ENCODE data around the gene DARS1. TPM values are rescaled to one million over a fixed set of nuclear protein-coding genes. Genes with fewer than 3 reads are reported as not detected.

Gene DARS1
- polyA plus RNA-seq, 1 of the 3 experiments (the other 2 are of a cell fraction): 52.2 TPM

GRCh38 chr2:135935914-135936313 is 49.5 kb downstream of the DARS1 start:
- no peaks in the 10 kb centered on the region for H3F3A ChIP-seq (replicated peaks; ENCODE audit: insufficient read depth)
- no peaks in the 10 kb centered on the region for H3K9me3 ChIP-seq
- H3K4me3 ChIP-seq (ENCODE audit: low read depth in 2 of 2, low read length in 1 of 2): no peak overlapping the region
- POLR2A ChIA-PET: interaction anchor here (0.7 kb wide), 1 partner anchor 193 kb away, joined by 5 read pairs; no protein-coding TSS in a partner anchor
- no peak overlapping the region for H3K4me2 ChIP-seq
- H3K9me2 ChIP-seq: no peaks in the 10 kb centered on the region
- H3K36me3 ChIP-seq (replicated peaks in 1 of 2; ENCODE audit: control insufficient read depth in 1 of 2, insufficient read depth in 2 of 2, low read length in 1 of 2): peaks cover 23% of the 10 kb centered on the region in 2 experiments
- H3K79me2 ChIP-seq (ENCODE audit: insufficient read depth): peaks cover 43% of the 10 kb centered on the region; the same call in 1 of the 2 replicates
- DNase-seq: no peak
- H3K4me1 ChIP-seq (ENCODE audit: control insufficient read depth in 1 of 2, insufficient read depth in 2 of 2, low read depth in 1 of 2, low read length in 1 of 2): no peaks in the 10 kb centered on the region
- no peak overlapping the region for H3K27ac ChIP-seq (ENCODE audit: low read depth in 2 of 2, low read length in 1 of 2)
- H3K9ac ChIP-seq: no peak overlapping the region
- CTCF ChIA-PET: interaction anchor here (0.9 to 2.2 kb wide), 2 partner anchors 22 to 69 kb away, joined by 3 to 7 read pairs; no protein-coding TSS in a partner anchor
- no peaks in the 10 kb centered on the region for H3K27me3 ChIP-seq (ENCODE audit: insufficient read depth)
- 0 out of 2 replicates have a peak, but pooled peaks cover 2% of the 10 kb centered on the region for H4K20me1 ChIP-seq (ENCODE audit: insufficient read depth)
- TF ChIP-seq POLR2AphosphoS5 (IDR thresholded peaks at IDR 0.05; ENCODE audit: low read depth, low read length): no peak
- TF ChIP-seq TAF1 (IDR thresholded peaks at IDR 0.05; ENCODE audit: borderline replicate concordance, low read depth, low read length): no peak
- TF ChIP-seq MXI1 (IDR thresholded peaks at IDR 0.05; ENCODE audit: low read depth, low read length): no peak
- no peak for TF ChIP-seq JUND (IDR thresholded peaks at IDR 0.05)
- TF ChIP-seq, protein P1, sequence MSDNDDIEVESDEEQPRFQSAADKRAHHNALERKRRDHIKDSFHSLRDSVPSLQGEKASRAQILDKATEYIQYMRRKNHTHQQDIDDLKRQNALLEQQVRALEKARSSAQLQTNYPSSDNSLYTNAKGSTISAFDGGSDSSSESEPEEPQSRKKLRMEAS (IDR thresholded peaks at IDR 0.05; ENCODE audit: low read depth): no peak
- TF ChIP-seq FOXM1 (IDR thresholded peaks at IDR 0.05; ENCODE audit: low read depth): no peak
- TF ChIP-seq MEF2A (IDR thresholded peaks at IDR 0.05; ENCODE audit: borderline replicate concordance, low read depth): no peak
- no peak for TF ChIP-seq EZH2phosphoT487 (IDR thresholded peaks at IDR 0.05; ENCODE audit: borderline replicate concordance, low read depth)
- no peak for TF ChIP-seq USF2 (IDR thresholded peaks at IDR 0.05; ENCODE audit: borderline replicate concordance, low read depth, low read length)
- TF ChIP-seq SMC3 (IDR thresholded peaks at IDR 0.05; ENCODE audit: low read depth, low read length): no peak
- H2AFZ ChIP-seq (ENCODE audit: low read depth): no peak overlapping the region

DNA sequence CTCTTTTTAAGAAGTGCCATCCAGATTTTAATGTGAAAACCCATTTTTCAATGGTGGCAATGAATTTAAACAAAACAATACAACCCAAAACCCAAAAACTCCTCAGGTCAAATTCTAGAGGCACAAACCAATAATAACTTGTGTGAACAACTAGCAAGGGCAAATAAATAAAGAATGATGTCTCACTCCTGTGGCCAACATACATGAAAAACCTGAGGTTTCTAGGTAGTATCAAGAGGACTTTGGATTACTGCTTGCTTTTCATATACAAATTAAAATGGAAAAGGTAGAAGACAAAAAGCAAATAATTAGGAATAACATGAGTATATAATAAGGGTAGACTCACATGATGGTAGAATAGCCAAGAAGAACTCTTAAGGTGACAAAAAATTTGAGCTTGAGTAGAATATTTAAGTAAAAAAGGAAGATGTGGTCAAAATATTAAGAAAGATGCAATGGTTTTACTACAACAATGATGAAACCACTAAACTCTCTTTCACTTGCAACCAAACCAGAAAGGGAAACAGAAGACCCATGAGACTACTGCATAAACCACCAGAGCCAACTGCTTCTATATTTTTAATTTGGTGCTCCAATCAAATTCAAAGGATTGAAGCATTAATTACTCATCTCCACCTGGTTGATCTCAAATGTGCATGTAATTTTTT is 53.5 kb downstream of the DARS1 start:
- no peak for TF ChIP-seq PBX3 (IDR thresholded peaks at IDR 0.05)
- no peak for TF ChIP-seq SIN3A (IDR thresholded peaks at IDR 0.05; ENCODE audit: borderline replicate concordance, low read depth, low read length)
- no peak for TF ChIP-seq GABPA (IDR thresholded peaks at IDR 0.05; ENCODE audit: low read depth)
- no peak for TF ChIP-seq FOXJ3 (CRISPR knock-in tag; IDR thresholded peaks at IDR 0.05)
- TF ChIP-seq SMC3 (IDR thresholded peaks at IDR 0.05; ENCODE audit: low read depth, low read length): no peak
- no peak for TF ChIP-seq JUND (IDR thresholded peaks at IDR 0.05)
- TF ChIP-seq ZBTB33 (IDR thresholded peaks at IDR 0.05; ENCODE audit: borderline replicate concordance, low read depth): no peak
- DNase-seq: no peak
- H3K27me3 ChIP-seq (ENCODE audit: insufficient read depth): no peaks in the 10 kb centered on the region
- H3K4me2 ChIP-seq: no peak overlapping the region
- no peaks in the 10 kb centered on the region for H3K4me1 ChIP-seq (ENCODE audit: control insufficient read depth in 1 of 2, insufficient read depth in 2 of 2, low read depth in 1 of 2, low read length in 1 of 2)
- H3K79me2 ChIP-seq (ENCODE audit: insufficient read depth): peaks cover 14% of the 10 kb centered on the region; the same call in 1 of the 2 replicates
- ChIA-PET POLR2A (no interaction called here), CTCF (no interaction called here)
- no peak overlapping the region for H3K9ac ChIP-seq
- H3F3A ChIP-seq (replicated peaks; ENCODE audit: insufficient read depth): no peaks in the 10 kb centered on the region
- no peaks in the 10 kb centered on the region for H3K9me3 ChIP-seq
- no peaks in the 10 kb centered on the region for H4K20me1 ChIP-seq (ENCODE audit: insufficient read depth)
- H3K27ac ChIP-seq (ENCODE audit: low read depth in 2 of 2, low read length in 1 of 2): no peak overlapping the region
- H2AFZ ChIP-seq (ENCODE audit: low read depth): no peak overlapping the region
- no peaks in the 10 kb centered on the region for H3K9me2 ChIP-seq
- peaks cover 37 to 46% of the 10 kb centered on the region in 2 experiments for H3K36me3 ChIP-seq (replicated peaks in 1 of 2; ENCODE audit: control insufficient read depth in 1 of 2, insufficient read depth in 2 of 2, low read length in 1 of 2)
- H3K4me3 ChIP-seq (ENCODE audit: low read depth in 2 of 2, low read length in 1 of 2): no peak overlapping the region

Measured in SK-N-SH (cell line).